ENCODE measurements around the gene BRDT.

BRDT gene

GRCh38 chr1:92017656-92018055 is 68.5 kb downstream of the BRDT start:
- TF ChIP-seq CREB1 (IDR thresholded peaks at IDR 0.05; ENCODE audit: low read depth) (no peak), FOXM1 (IDR thresholded peaks at IDR 0.05; ENCODE audit: borderline replicate concordance, low read depth) (no peak), NFIC (IDR thresholded peaks at IDR 0.05) (no peak), ZBTB7A (IDR thresholded peaks at IDR 0.05; ENCODE audit: low read depth) (no peak), TAF1 (IDR thresholded peaks at IDR 0.05; ENCODE audit: low read depth) (no peak), MAX (IDR thresholded peaks at IDR 0.05) (no peak)

- no peak for TF ChIP-seq TEAD4 (IDR thresholded peaks at IDR 0.05)
- TF ChIP-seq TAF1 (IDR thresholded peaks at IDR 0.05; ENCODE audit: low read depth) = no peak
- no peak for TF ChIP-seq YY1 (IDR thresholded peaks at IDR 0.05; ENCODE audit: low read depth)
- TF ChIP-seq MAX (IDR thresholded peaks at IDR 0.05) = no peak
- TF ChIP-seq EP300 (IDR thresholded peaks at IDR 0.05; ENCODE audit: borderline replicate concordance) = no peak
- no peak for TF ChIP-seq CREB1 (IDR thresholded peaks at IDR 0.05; ENCODE audit: low read depth)
- TF ChIP-seq CEBPB (IDR thresholded peaks at IDR 0.05) = no peak
- no peak for TF ChIP-seq NFIC (IDR thresholded peaks at IDR 0.05)
- TF ChIP-seq FOXM1 (IDR thresholded peaks at IDR 0.05; ENCODE audit: borderline replicate concordance, low read depth) = no peak
- no peak for TF ChIP-seq ZBTB7A (IDR thresholded peaks at IDR 0.05; ENCODE audit: low read depth)
- no peak for TF ChIP-seq TCF12 (IDR thresholded peaks at IDR 0.05; ENCODE audit: low read depth)
- TF ChIP-seq EGR1 (IDR thresholded peaks at IDR 0.05) = no peak
- TF ChIP-seq USF1 (IDR thresholded peaks at IDR 0.05) = no peak
- TF ChIP-seq REST (IDR thresholded peaks at IDR 0.05; ENCODE audit: low read depth) = no peak
- TF ChIP-seq RAD21 (IDR thresholded peaks at IDR 0.05; ENCODE audit: low read depth) = no peak
Measured at GRCh38 chr1:92026806-92027205, 77.6 kb downstream of the BRDT start.

- no peak for TF ChIP-seq TCF12 (IDR thresholded peaks at IDR 0.05; ENCODE audit: low read depth)
- no peak for TF ChIP-seq REST (IDR thresholded peaks at IDR 0.05; ENCODE audit: low read depth)
- TF ChIP-seq EP300 (IDR thresholded peaks at IDR 0.05; ENCODE audit: borderline replicate concordance) = no peak
- no peak for TF ChIP-seq CREB1 (IDR thresholded peaks at IDR 0.05; ENCODE audit: low read depth)
- TF ChIP-seq MAX (IDR thresholded peaks at IDR 0.05) = no peak
- no peak for TF ChIP-seq NFIC (IDR thresholded peaks at IDR 0.05)
- no peak for TF ChIP-seq CEBPB (IDR thresholded peaks at IDR 0.05)
- TF ChIP-seq ZBTB7A (IDR thresholded peaks at IDR 0.05; ENCODE audit: low read depth) = no peak
- TF ChIP-seq FOXM1 (IDR thresholded peaks at IDR 0.05; ENCODE audit: borderline replicate concordance, low read depth) = no peak
- no peak for TF ChIP-seq EGR1 (IDR thresholded peaks at IDR 0.05)
- TF ChIP-seq YY1 (IDR thresholded peaks at IDR 0.05; ENCODE audit: low read depth) = no peak
- no peak for TF ChIP-seq TAF1 (IDR thresholded peaks at IDR 0.05; ENCODE audit: low read depth)
- no peak for TF ChIP-seq RAD21 (IDR thresholded peaks at IDR 0.05; ENCODE audit: low read depth)
Measured at GRCh38 chr1:92029241-92029922, 80.2 kb downstream of the BRDT start.

- no peak for TF ChIP-seq YY1 (IDR thresholded peaks at IDR 0.05; ENCODE audit: low read depth)
- TF ChIP-seq TEAD4 (IDR thresholded peaks at IDR 0.05) = no peak
- no peak for TF ChIP-seq EGR1 (IDR thresholded peaks at IDR 0.05)
- TF ChIP-seq ZBTB7A (IDR thresholded peaks at IDR 0.05; ENCODE audit: low read depth) = no peak
- TF ChIP-seq REST (IDR thresholded peaks at IDR 0.05; ENCODE audit: low read depth) = no peak
- no peak for TF ChIP-seq NFIC (IDR thresholded peaks at IDR 0.05)
- TF ChIP-seq CEBPB (IDR thresholded peaks at IDR 0.05) = no peak
- no peak for TF ChIP-seq TCF12 (IDR thresholded peaks at IDR 0.05; ENCODE audit: low read depth)
- no peak for TF ChIP-seq EP300 (IDR thresholded peaks at IDR 0.05; ENCODE audit: borderline replicate concordance)
- no peak for TF ChIP-seq FOXM1 (IDR thresholded peaks at IDR 0.05; ENCODE audit: borderline replicate concordance, low read depth)
- TF ChIP-seq TAF1 (IDR thresholded peaks at IDR 0.05; ENCODE audit: low read depth) = no peak
- no peak for TF ChIP-seq MAX (IDR thresholded peaks at IDR 0.05)
- TF ChIP-seq CREB1 (IDR thresholded peaks at IDR 0.05; ENCODE audit: low read depth) = no peak
- TF ChIP-seq RAD21 (IDR thresholded peaks at IDR 0.05; ENCODE audit: low read depth) = no peak
- TF ChIP-seq USF1 (IDR thresholded peaks at IDR 0.05) = no peak
Measured at GRCh38 chr1:92030656-92031107, 81.5 kb downstream of the BRDT start.
